ENCODE measurements around the gene STX4.

STX4 gene

GRCh38 chr16:31032736-31033708, at the start of gene STX4:
STX4 (plus strand) TSS chr16:31033558; CDS start chr16:31033806, 248 bp downstream.
- DNase-seq (ENCODE audit: low spot score) = peak; percentile 97

GRCh38 chr16:30983898-30984610, 49.3 kb upstream of the STX4 start:
- no peak for DNase-seq (ENCODE audit: low spot score)

- DNase-seq (ENCODE audit: low spot score) = peak; percentile 77
Observed at GRCh38 chr16:30984669-30985400, 48.5 kb upstream of the STX4 start, which contains the start of gene HSD3B7. HSD3B7 (plus strand) TSS chr16:30985207; CDS start chr16:30985659, 452 bp downstream.

- no peak for DNase-seq (ENCODE audit: low spot score)
Observed at GRCh38 chr16:30985401-30986128, 47.8 kb upstream of the STX4 start.

GRCh38 chr16:30986129-30986991, 47.0 kb upstream of the STX4 start:
- no peak for DNase-seq (ENCODE audit: low spot score)

- DNase-seq (ENCODE audit: low spot score) = no peak
Observed at GRCh38 chr16:30987581-30988190, 45.7 kb upstream of the STX4 start.

- no peak for DNase-seq (ENCODE audit: low spot score)
Observed at GRCh38 chr16:30989469-30990047, 43.8 kb upstream of the STX4 start.

- no peak for DNase-seq (ENCODE audit: low spot score)
Observed at GRCh38 chr16:30990105-30990504, 43.3 kb upstream of the STX4 start.

GRCh38 chr16:30991052-30991451, 42.3 kb upstream of the STX4 start:
- DNase-seq (ENCODE audit: low spot score) = no peak

- DNase-seq (ENCODE audit: low spot score) = no peak
Observed at GRCh38 chr16:30992276-30992780, 41.0 kb upstream of the STX4 start.

GRCh38 chr16:30992931-30993816, 40.2 kb upstream of the STX4 start:
- DNase-seq (ENCODE audit: low spot score) = no peak

- no peak for DNase-seq (ENCODE audit: low spot score)
Observed at GRCh38 chr16:30995927-30996323, 37.4 kb upstream of the STX4 start.

- DNase-seq (ENCODE audit: low spot score) = no peak
Observed at GRCh38 chr16:30996324-30996984, 36.9 kb upstream of the STX4 start.

- peak; percentile 77 for DNase-seq (ENCODE audit: low spot score)
Observed at GRCh38 chr16:30996985-30997724, 36.2 kb upstream of the STX4 start.

GRCh38 chr16:30997725-30998711, 35.3 kb upstream of the STX4 start:
- DNase-seq (ENCODE audit: low spot score) = no peak
